NK-92 (cell line): ENCODE measurements around the gene RNF114.
"Not testable (repeated sequence)": the region's sequence is repeated elsewhere in the genome, so short reads cannot be mapped to it uniquely, and the experiment has no call there.

ENCODE experiments used
- DNase-seq: peaks from one replicate; lab custom pipeline; 2025; ENCODE audit not compliant: unreplicated experiment; lab: John Stamatoyannopoulos, UW

RNF114 gene

GRCh38 chr20:49984426-49985153 lies 48.4 kb downstream of the RNF114 start:
- DNase-seq = no peak

GRCh38 chr20:49985157-49985556 lies 49.0 kb downstream of the RNF114 start:
- DNase-seq = no peak

GRCh38 chr20:49985617-49986016 lies 49.4 kb downstream of the RNF114 start:
- no peak for DNase-seq

GRCh38 chr20:49986049-49986448 lies 49.9 kb downstream of the RNF114 start:
- no peak for DNase-seq

- DNase-seq = no peak
These were observed 51.0 kb downstream of the RNF114 start for GRCh38 chr20:49987015-49987867.

GRCh38 chr20:49987868-49988690 lies 51.9 kb downstream of the RNF114 start:
- DNase-seq = no peak

GRCh38 chr20:49989234-49990065 lies 53.3 kb downstream of the RNF114 start:
- DNase-seq = no peak

GRCh38 chr20:49990271-49990720 lies 54.1 kb downstream of the RNF114 start:
- no peak for DNase-seq

- DNase-seq = no peak
These were observed 57.1 kb downstream of the RNF114 start for GRCh38 chr20:49993301-49993751.

GRCh38 chr20:49995586-49995985 lies 59.4 kb downstream of the RNF114 start:
- no peak for DNase-seq

GRCh38 chr20:49998478-49999188 lies 62.4 kb downstream of the RNF114 start:
- DNase-seq = not testable (repeated sequence)

- DNase-seq = no peak
These were observed 63.1 kb downstream of the RNF114 start for GRCh38 chr20:49999329-49999728.

GRCh38 chr20:50000548-50001222 lies 64.5 kb downstream of the RNF114 start:
- not testable (repeated sequence) for DNase-seq

GRCh38 chr20:50001784-50002311 lies 65.7 kb downstream of the RNF114 start:
- no peak for DNase-seq

- DNase-seq = no peak
These were observed 67.1 kb downstream of the RNF114 start for GRCh38 chr20:50003253-50003656.
